Smooth muscle cell (in vitro differentiated cells): ENCODE results near the gene TLR8. TPM values are rescaled to one million over a fixed set of nuclear protein-coding genes. Genes with fewer than 3 reads are reported as not detected.
A peak's percentile ranks its signal among the peaks of the same experiment; 100 is the strongest.

Experiments
- DNase-seq: peaks from one replicate; lab custom pipeline; 2025; ENCODE audit not compliant: unreplicated experiment; lab: John Stamatoyannopoulos, UW
- H2AFZ ChIP-seq: fragments of 200-600 bp; sonication (generic); 2 replicates; pipeline ENCODE4 v1.6.0; 2016; ENCODE audit warnings: antibody characterized with exemption, low read depth, mild to moderate bottlenecking
- H3F3A ChIP-seq: fragments of 200-600 bp; sonication (generic); 2 replicates; pipeline ENCODE4 v1.6.0; 2017; ENCODE audit warnings: antibody characterized with exemption, low read depth
- H3K27ac ChIP-seq: fragments of 200-600 bp; sonication (generic); 2 replicates; pipeline ENCODE4 v1.5.1; 2016; ENCODE audit warnings: low read depth, mild to moderate bottlenecking
- H3K27me3 ChIP-seq: fragments of 200-600 bp; sonication (generic); 2 replicates; pipeline ENCODE4 v1.6.1; 2016; ENCODE audit warnings: low read depth, mild to moderate bottlenecking
- H3K36me3 ChIP-seq: fragments of 200-600 bp; sonication (generic); 2 replicates; pipeline ENCODE4 v1.5.1; 2016; ENCODE audit warnings: low read depth
- H3K4me1 ChIP-seq: fragments of 200-600 bp; sonication (generic); 2 replicates; pipeline ENCODE4 v1.5.1; 2016; ENCODE audit warnings: low read depth
- H3K4me2 ChIP-seq: fragments of 200-600 bp; sonication (generic); 2 replicates; pipeline ENCODE4 v1.6.0; 2016; ENCODE audit warnings: mild to moderate bottlenecking
- H3K4me3 ChIP-seq: fragments of 200-600 bp; sonication (generic); 2 replicates; pipeline ENCODE4 v1.5.1; 2016; ENCODE audit warnings: mild to moderate bottlenecking
- H3K79me2 ChIP-seq: fragments of 200-600 bp; sonication (generic); 2 replicates; pipeline ENCODE4 v1.6.0; 2016; ENCODE audit warnings: low read depth, mild to moderate bottlenecking
- H3K9ac ChIP-seq: fragments of 200-600 bp; sonication (generic); 2 replicates; pipeline ENCODE4 v1.6.0; 2016; ENCODE audit warnings: low read depth
- H3K9me3 ChIP-seq: fragments of 200-600 bp; sonication (generic); replicated peaks from 2 replicates; pipeline ENCODE4 v1.5.1; 2016; ENCODE audit warnings: low read depth
- H4K20me1 ChIP-seq: fragments of 200-600 bp; sonication (generic); 2 replicates; pipeline ENCODE4 v1.6.0; 2016; ENCODE audit warnings: low read depth
- CTCF ChIP-seq: fragments of 200-600 bp; sonication (generic); IDR thresholded peaks from 2 replicates; pipeline ENCODE4 v1.5.1; 2017; ENCODE audit warnings: borderline replicate concordance, mild to moderate bottlenecking, antibody characterized with exemption; ENCODE audit not compliant: insufficient read depth, poor library complexity, severe bottlenecking
- WGBS: methylation state at CpG from one replicate; pipeline ENCODE4 v1.1.7; 2016; ENCODE audit warnings: low lambda C conversion rate; 5-methylcytosine and 5-hydroxymethylcytosine counted together
- polyA plus RNA-seq: library from polyadenylated mRNA; unstranded; fragments of >200 nt; fragmentation: Nextera tagmentation; extraction: Ambion mirVana; gene quantifications from 2 replicates; pipeline ENCODE4 v1.2.1, GENCODE V29; 2016
- total RNA-seq: library from RNA; depleted of rRNA; stranded (reverse); fragments of >200 nt; gene quantifications from 2 replicates; pipeline ENCODE4 v1.2.3, GENCODE V29; 2014

TLR8 gene
- total and polyA plus RNA-seq, 2 experiments from 2014 or later, result not detected

- H3K36me3 ChIP-seq, result no peaks in the 10 kb centered on the region
- no peak overlapping the region for H3K4me2 ChIP-seq
- H3K27ac ChIP-seq, result no peak overlapping the region
- no peaks in the 10 kb centered on the region for H3F3A ChIP-seq
- no peak overlapping the region for H3K4me3 ChIP-seq
- no peak for TF ChIP-seq CTCF
- H3K9ac ChIP-seq, result no peak overlapping the region
- H3K4me1 ChIP-seq, result no peaks in the 10 kb centered on the region
- H3K9me3 ChIP-seq, result no peaks in the 10 kb centered on the region
- no peaks in the 10 kb centered on the region for H3K79me2 ChIP-seq
- H4K20me1 ChIP-seq, result no peaks in the 10 kb centered on the region
- no peak for DNase-seq
- H2AFZ ChIP-seq, result peak overlapping the region; percentile 37
- no peaks in the 10 kb centered on the region for H3K27me3 ChIP-seq
- 43% methylated on average over 4 of the region's 4 CpGs for WGBS
These were observed 38.7 kb upstream of the TLR8 start for GRCh38 chrX:12867685-12868084.

- H3F3A ChIP-seq, result no peaks in the 10 kb centered on the region
- no peaks in the 10 kb centered on the region for H3K79me2 ChIP-seq
- TF ChIP-seq CTCF, result no peak
- no peak overlapping the region for H3K27ac ChIP-seq
- H3K9ac ChIP-seq, result no peak overlapping the region
- no peaks in the 10 kb centered on the region for H3K36me3 ChIP-seq
- H3K4me1 ChIP-seq, result no peaks in the 10 kb centered on the region
- H3K9me3 ChIP-seq, result no peaks in the 10 kb centered on the region
- 79% methylated on average over 4 of the region's 4 CpGs for WGBS
- no peak overlapping the region for H3K4me3 ChIP-seq
- H3K4me2 ChIP-seq, result no peak overlapping the region
- no peak for DNase-seq
- no peaks in the 10 kb centered on the region for H3K27me3 ChIP-seq
- no peak overlapping the region for H2AFZ ChIP-seq
- no peaks in the 10 kb centered on the region for H4K20me1 ChIP-seq
These were observed 37.7 kb upstream of the TLR8 start for GRCh38 chrX:12868747-12869146.

GRCh38 chrX:12871257-12871656, 35.2 kb upstream of the TLR8 start:
- no peaks in the 10 kb centered on the region for H3K36me3 ChIP-seq
- no peaks in the 10 kb centered on the region for H3K4me1 ChIP-seq
- no peak overlapping the region for H3K9ac ChIP-seq
- H3K4me2 ChIP-seq, result no peak overlapping the region
- no peak overlapping the region for H2AFZ ChIP-seq
- no peaks in the 10 kb centered on the region for H3K9me3 ChIP-seq
- no peak for TF ChIP-seq CTCF
- no peak for DNase-seq
- no peaks in the 10 kb centered on the region for H4K20me1 ChIP-seq
- H3F3A ChIP-seq, result no peaks in the 10 kb centered on the region
- no peaks in the 10 kb centered on the region for H3K79me2 ChIP-seq
- 70% methylated on average over 6 of the region's 6 CpGs for WGBS
- H3K4me3 ChIP-seq, result no peak overlapping the region
- no peak overlapping the region for H3K27ac ChIP-seq
- no peaks in the 10 kb centered on the region for H3K27me3 ChIP-seq

- no peaks in the 10 kb centered on the region for H3F3A ChIP-seq
- H2AFZ ChIP-seq, result no peak overlapping the region
- no peak overlapping the region for H3K4me2 ChIP-seq
- H3K4me3 ChIP-seq, result no peak overlapping the region
- no peaks in the 10 kb centered on the region for H3K4me1 ChIP-seq
- H3K27ac ChIP-seq, result no peak overlapping the region
- H3K36me3 ChIP-seq, result no peaks in the 10 kb centered on the region
- H3K79me2 ChIP-seq, result no peaks in the 10 kb centered on the region
- 80% methylated on average over 4 of the region's 4 CpGs for WGBS
- H4K20me1 ChIP-seq, result no peaks in the 10 kb centered on the region
- no peak for TF ChIP-seq CTCF
- H3K27me3 ChIP-seq, result no peaks in the 10 kb centered on the region
- no peak overlapping the region for H3K9ac ChIP-seq
- no peak for DNase-seq
- no peaks in the 10 kb centered on the region for H3K9me3 ChIP-seq
These were observed 33.7 kb upstream of the TLR8 start for GRCh38 chrX:12872741-12873140.
